Spleen (tissue), 11 donors: Measurements from ENCODE around the gene DPF1. TPM values are rescaled to one million over a fixed set of nuclear protein-coding genes. Genes with fewer than 3 reads are reported as not detected.
"Not testable (repeated sequence)": the region's sequence is repeated elsewhere in the genome, so short reads cannot be mapped to it uniquely, and the experiment has no call there.

Source experiments
- DNase-seq: peaks from one replicate; pipeline ENCODE4 v3.0.0-alpha.2; 2020
- H3K27ac ChIP-seq, 8 donors: fragments of 200-600 bp; sonication (generic) in 7 of 8; 1 replicate in 4 of 8; 2 replicates in 4 of 8; pipeline versions ENCODE4 v1.5.0 to v1.8.0; 2016 to 2021; ENCODE audit warnings: inconsistent platforms in 4 of 8, mild to moderate bottlenecking in 4 of 8, moderate library complexity in 1 of 8
- H3K27me3 ChIP-seq, 7 donors: fragments of 200-600 bp; sonication (generic) in 6 of 7; replicated peaks in 1 of 7; 1 replicate in 4 of 7; 2 replicates in 3 of 7; pipeline versions ENCODE4 v1.5.0 to v1.8.0; 2016 to 2021; ENCODE audit warnings: inconsistent platforms in 3 of 7, mild to moderate bottlenecking in 1 of 7
- H3K36me3 ChIP-seq, 6 donors: fragments of 200-600 bp; sonication (generic) in 5 of 6; 1 replicate in 4 of 6; 2 replicates in 2 of 6; pipeline versions ENCODE4 v1.5.0 to v1.8.0; 2016 to 2021; ENCODE audit warnings: inconsistent platforms in 2 of 6
- H3K4me1 ChIP-seq, 6 donors: fragments of 200-600 bp; sonication (generic) in 5 of 6; 1 replicate in 3 of 6; 2 replicates in 3 of 6; pipeline versions ENCODE4 v1.5.0 to v1.8.0; 2016 to 2021; ENCODE audit warnings: inconsistent platforms in 3 of 6
- H3K4me3 ChIP-seq, 8 donors: fragments of 200-600 bp; sonication (generic) in 7 of 8; 1 replicate in 4 of 8; 2 replicates in 4 of 8; pipeline versions ENCODE4 v1.5.0 to v1.8.0; 2016 to 2021; ENCODE audit warnings: inconsistent platforms in 4 of 8, mild to moderate bottlenecking in 4 of 8, moderate library complexity in 2 of 8
- H3K9me3 ChIP-seq, 8 donors: fragments of 200-600 bp; sonication (generic) in 7 of 8; 1 replicate in 4 of 8; 2 replicates in 4 of 8; pipeline versions ENCODE4 v1.5.0 to v1.8.0; 2016 to 2021; ENCODE audit warnings: inconsistent platforms in 4 of 8
- POLR2A ChIP-seq, 3 donors: fragments of 450-650 bp; IDR thresholded peaks; one replicate each; pipeline ENCODE4 v1.5.1; 2017; ENCODE audit warnings: antibody characterized with exemption in 3 of 3, mild to moderate bottlenecking in 1 of 3
- POLR2AphosphoS5 ChIP-seq, 3 donors: sonication (generic); formaldehyde crosslinking; IDR thresholded peaks; one replicate each; pipeline ENCODE4 v1.5.1; 2017; ENCODE audit warnings: antibody characterized with exemption in 3 of 3
- WGBS, 5 donors: extraction: QIAGEN DNeasy Blood & Tissue Kit in 3 of 5; methylation state at CpG; one replicate each; pipeline versions ENCODE4 v1.1.5 to v1.1.7; 2013 to 2018; 5-methylcytosine and 5-hydroxymethylcytosine counted together
- intact Hi-C: fragments of 100-400 bp; cut with DNase I; formaldehyde crosslinking; loops from one replicate; pipeline ENCODE4 v1.15.0; 2023; ENCODE audit warnings: low total_unique reads
- polyA plus RNA-seq, 3 donors: library from polyadenylated mRNA; stranded (reverse); fragments of 200-250 nt; gene quantifications; one replicate each; pipeline ENCODE4 v1.2.1, GENCODE V29; 2013
- total RNA-seq, 7 donors: library from RNA; depleted of rRNA in 3 of 7; stranded (reverse); fragments of >200 nt in 3 of 7; fragmentation: NEBNext Ultra II Directional in 4 of 7; extraction: Animal tissue kit (Norgen Biotek cat#: 25700) in 4 of 7; gene quantifications; one replicate each; pipeline versions ENCODE4 v1.1.0 to v1.2.1, GENCODE V29; 2016 to 2021
- TF ChIP-seq, protein P1 (sequence below), 11 experiments: fragments of 200-600 bp in 7 of 11; fragments of 450-650 bp in 4 of 11; sonication (generic) in 4 of 11; IDR thresholded peaks in 8 of 11; conservative IDR thresholded peaks in 3 of 11; 1 replicate in 7 of 11; 2 replicates in 4 of 11; pipeline versions ENCODE4 v1.4.0 to v1.8.0; 2016 to 2021; ENCODE audit warnings: antibody characterized with exemption in 11 of 11, inconsistent platforms in 4 of 11, mild to moderate bottlenecking in 1 of 11
- donor health status: healthy with polysubstance abuse.
- donor health status: DM: no; HTN: no; CAD: no; lungs with moderate emphysema.
- donor health status: DM: no; HTN: no; CAD: no.
- donor health status: Bipolar disorder and iron deficiency.
- donor health status: healthy.
- donor health status: DM: no; HTN: no; CAD: no.
- donor health status: DM: yes; HTN: yes; CAD: no.

DPF1 gene
- total and polyA plus RNA-seq, 10 donors, result 0.04 to 0.06 (median 0.06) TPM; not detected in 7

DNA sequence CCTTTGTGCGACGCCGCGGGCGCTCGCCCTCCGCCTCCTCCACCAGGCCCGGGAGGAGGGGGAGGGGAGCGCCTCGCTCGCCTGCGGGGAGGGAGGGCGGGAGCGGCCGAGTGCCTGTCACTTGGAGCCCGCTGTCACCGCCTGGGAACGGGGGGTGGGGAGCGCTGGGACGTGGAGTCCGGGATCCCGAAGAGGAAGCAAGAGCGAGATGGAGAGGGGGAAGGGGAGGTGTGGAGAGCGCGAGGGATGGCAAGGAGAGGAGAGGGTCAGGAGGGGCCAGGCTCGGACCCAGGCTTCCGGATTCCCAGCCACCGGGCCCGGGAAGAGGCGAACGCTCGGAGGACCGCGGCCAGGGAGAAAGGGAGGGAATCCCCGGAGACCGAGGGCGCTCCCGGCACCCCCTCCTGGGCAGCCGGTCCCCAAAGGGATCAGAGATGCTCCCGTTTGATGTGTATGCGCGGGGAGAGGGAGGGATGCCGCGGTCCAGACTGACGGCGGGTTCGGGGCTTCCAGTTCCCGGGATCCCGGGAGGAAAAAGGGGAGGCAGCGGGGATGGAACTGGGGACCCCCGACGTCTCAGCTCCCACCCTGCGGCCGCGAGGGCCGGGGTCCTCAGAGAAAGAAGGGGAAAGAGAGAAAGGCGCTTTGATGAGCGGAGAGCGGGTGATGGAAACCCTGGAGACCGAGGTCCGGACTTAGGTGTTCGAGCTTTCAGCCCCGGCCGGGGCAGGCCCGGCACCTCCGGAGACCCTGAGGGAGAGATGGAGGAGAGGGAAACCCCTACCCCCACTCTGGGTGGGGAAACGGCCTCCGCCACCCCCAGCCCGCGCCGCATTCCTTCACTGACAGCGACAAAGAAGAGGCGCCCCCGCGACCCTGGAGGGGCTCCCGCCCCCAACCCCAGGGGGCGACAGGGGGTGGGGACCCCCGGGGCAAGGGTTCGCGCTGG, 4.7 kb upstream of the DPF1 start:
- H3K4me3 ChIP-seq, result peak overlapping the region in 3 of 8 donors; percentile 10 to 54 (median 14)
- no peak overlapping the region for H3K27ac ChIP-seq
- H3K9me3 ChIP-seq, result no peaks in the 10 kb centered on the region
- H3K36me3 ChIP-seq, result no peaks in the 10 kb centered on the region
- peaks cover 7 to 35% (median 24%) of the 10 kb centered on the region in 6 donors for H3K4me1 ChIP-seq
- 2 to 3% (median 2%) methylated on average over 61 to 80 of the region's 80 CpGs for WGBS, 5 donors
- intact Hi-C loops, result loop anchor here (10.0 kb wide), 1 partner anchor 324 kb away; the partner anchor contains the start of genes SIPA1L3 and WDR87
- TF ChIP-seq POLR2A (IDR thresholded peaks at IDR 0.05), result no peak
- no peak for TF ChIP-seq POLR2AphosphoS5 (IDR thresholded peaks at IDR 0.05)
- TF ChIP-seq, protein P1, sequence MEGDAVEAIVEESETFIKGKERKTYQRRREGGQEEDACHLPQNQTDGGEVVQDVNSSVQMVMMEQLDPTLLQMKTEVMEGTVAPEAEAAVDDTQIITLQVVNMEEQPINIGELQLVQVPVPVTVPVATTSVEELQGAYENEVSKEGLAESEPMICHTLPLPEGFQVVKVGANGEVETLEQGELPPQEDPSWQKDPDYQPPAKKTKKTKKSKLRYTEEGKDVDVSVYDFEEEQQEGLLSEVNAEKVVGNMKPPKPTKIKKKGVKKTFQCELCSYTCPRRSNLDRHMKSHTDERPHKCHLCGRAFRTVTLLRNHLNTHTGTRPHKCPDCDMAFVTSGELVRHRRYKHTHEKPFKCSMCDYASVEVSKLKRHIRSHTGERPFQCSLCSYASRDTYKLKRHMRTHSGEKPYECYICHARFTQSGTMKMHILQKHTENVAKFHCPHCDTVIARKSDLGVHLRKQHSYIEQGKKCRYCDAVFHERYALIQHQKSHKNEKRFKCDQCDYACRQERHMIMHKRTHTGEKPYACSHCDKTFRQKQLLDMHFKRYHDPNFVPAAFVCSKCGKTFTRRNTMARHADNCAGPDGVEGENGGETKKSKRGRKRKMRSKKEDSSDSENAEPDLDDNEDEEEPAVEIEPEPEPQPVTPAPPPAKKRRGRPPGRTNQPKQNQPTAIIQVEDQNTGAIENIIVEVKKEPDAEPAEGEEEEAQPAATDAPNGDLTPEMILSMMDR (IDR thresholded peaks at IDR 0.05 in 8 of 11, conservative IDR thresholded peaks at IDR 0.05 in 3 of 11), result no peak
- DNase-seq, result no peak
- H3K27me3 ChIP-seq, result peaks cover 11 to 100% (median 76%) of the 10 kb centered on the region in 7 donors

DNA sequence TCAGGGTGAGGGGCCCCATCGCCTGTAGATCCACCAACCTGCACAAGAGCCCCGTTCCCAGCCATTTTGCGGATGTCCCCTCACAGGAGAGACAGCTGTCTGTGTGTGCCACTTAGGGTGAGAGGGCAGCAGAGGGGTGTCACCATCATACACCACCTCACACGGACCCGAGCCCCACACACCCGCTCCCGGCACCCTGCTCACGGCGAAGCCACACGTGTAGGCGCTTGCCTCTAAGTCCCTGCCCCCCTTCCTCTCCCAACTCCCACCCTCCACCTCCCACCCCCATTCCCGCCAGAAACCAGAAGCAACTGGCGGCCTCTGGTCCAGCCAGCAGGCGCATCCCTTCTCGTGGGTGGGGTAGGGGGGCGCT, 4.0 kb upstream of the DPF1 start:
- peak overlapping the region in 1 of 8 donors; percentile 54 for H3K4me3 ChIP-seq
- H3K36me3 ChIP-seq, result no peaks in the 10 kb centered on the region
- no peak overlapping the region for H3K27ac ChIP-seq
- H3K9me3 ChIP-seq, result no peaks in the 10 kb centered on the region
- intact Hi-C loops, result loop anchor here (10.0 kb wide), 1 partner anchor 323 kb away; the partner anchor contains the start of genes SIPA1L3 and WDR87
- H3K27me3 ChIP-seq, result peaks cover 11 to 100% (median 82%) of the 10 kb centered on the region in 7 donors
- 9 to 15% (median 13%) methylated on average over 15 to 16 of the region's 16 CpGs for WGBS, 5 donors
- DNase-seq, result no peak
- peaks cover 7 to 39% (median 28%) of the 10 kb centered on the region in 6 donors for H3K4me1 ChIP-seq
- TF ChIP-seq POLR2A (IDR thresholded peaks at IDR 0.05), result no peak

DNA sequence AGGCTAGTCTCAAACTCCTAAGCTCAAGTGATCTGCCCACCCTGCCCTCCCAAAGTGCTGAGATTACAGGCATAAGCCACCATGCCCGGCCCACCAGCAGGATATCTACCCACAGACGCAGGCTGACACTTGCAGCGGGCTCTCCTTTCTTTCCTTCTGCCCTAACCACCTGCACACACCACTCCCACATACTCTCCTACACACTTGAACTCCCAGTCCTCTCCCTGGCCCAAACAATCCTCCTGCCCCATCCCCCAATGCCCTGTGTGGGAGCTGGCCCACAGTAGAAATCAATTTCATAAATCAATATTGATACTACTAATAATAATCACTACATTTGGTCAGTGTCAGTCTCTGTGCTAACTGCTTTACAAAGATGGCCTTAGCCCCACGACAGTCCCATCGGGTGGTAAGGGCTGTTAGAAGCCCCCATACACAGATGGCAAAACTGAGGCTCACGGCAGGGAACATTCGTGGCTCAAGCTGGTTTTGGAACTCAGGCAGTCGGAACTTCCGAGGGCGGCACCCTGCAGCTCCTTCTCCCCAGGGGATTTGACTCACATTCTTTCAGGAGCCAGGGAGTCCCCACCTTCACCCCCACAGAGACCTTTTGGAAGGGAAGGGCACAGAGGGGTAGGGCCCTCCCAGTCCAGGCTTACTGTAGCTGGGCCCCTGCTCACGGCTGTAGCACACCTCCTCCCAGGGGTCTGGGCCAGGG, 3.4 kb upstream of the DPF1 start:
- Histone ChIP-seq H3K27ac (no peak overlapping the region), H3K9me3 (no peaks in the 10 kb centered on the region), H3K4me1 (peaks cover 7 to 39% (median 28%) of the 10 kb centered on the region in 6 donors), H3K36me3 (no peaks in the 10 kb centered on the region), H3K4me3 (no peak overlapping the region), H3K27me3 (peaks cover 11 to 100% (median 86%) of the 10 kb centered on the region in 7 donors)
- WGBS, 5 donors, result 51 to 64% (median 61%) methylated on average over 11 of the region's 11 CpGs
- TF ChIP-seq POLR2A (IDR thresholded peaks at IDR 0.05), result no peak
- no peak for DNase-seq
- intact Hi-C loops, result loop anchor here (10.0 kb wide), 1 partner anchor 323 kb away; the partner anchor contains the start of genes SIPA1L3 and WDR87

DNA sequence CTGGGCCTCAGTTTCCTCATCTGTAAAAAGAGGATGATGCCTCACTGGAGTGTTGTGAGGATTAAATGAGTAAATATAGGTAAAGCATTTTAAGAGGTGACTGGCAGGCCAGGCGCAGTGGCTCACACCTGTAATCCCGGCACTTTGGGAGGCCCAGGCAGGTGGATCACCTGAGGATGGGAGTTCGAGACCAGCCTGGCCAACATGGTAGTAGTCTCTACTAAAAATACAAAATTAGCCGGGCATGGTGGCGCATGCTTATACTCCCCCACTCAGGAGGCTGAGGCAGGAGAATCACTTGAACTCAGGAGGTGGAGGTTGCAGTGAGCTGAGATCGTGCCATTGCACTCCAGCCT, 819 bp upstream of the DPF1 start:
- not testable (repeated sequence) for H3K36me3 ChIP-seq, H3K27ac ChIP-seq, H3K9me3 ChIP-seq, DNase-seq
- H3K4me1 ChIP-seq, result peaks cover 7 to 39% (median 28%) of the 10 kb centered on the region in 6 donors
- intact Hi-C loops, result loop anchor here (10.0 kb wide), 1 partner anchor 320 kb away; the partner anchor contains the start of genes SIPA1L3 and WDR87
- WGBS, 5 donors, result 87 to 93% (median 89%) methylated on average over 5 to 6 of the region's 6 CpGs
- peak overlapping the region in 1 of 8 donors; percentile 70 for H3K4me3 ChIP-seq
- peaks cover 11 to 100% (median 81%) of the 10 kb centered on the region in 7 donors for H3K27me3 ChIP-seq

DNA sequence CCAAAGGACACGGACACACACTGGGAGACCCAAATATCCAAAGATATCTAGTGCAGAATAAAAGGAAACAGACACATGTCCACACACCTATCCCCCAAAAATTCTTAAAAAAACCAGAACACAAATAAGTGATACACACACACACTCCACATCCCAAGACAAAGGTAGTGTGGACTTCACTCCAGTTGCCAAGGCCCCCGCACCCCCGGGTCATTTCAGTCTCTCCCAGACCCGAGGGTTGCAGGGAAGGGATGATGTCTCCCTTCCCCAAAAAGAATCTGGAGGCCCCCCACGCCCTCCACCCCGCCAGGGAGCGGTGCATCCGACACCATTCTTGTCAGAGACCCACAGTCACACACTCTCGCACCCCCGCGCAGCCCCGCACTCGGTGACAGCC, 407 bp downstream of the DPF1 start:
- no peaks in the 10 kb centered on the region for H3K36me3 ChIP-seq
- no peak for DNase-seq
- H3K9me3 ChIP-seq, result no peaks in the 10 kb centered on the region
- no peak for TF ChIP-seq POLR2A (IDR thresholded peaks at IDR 0.05)
- TF ChIP-seq, protein P1 (IDR thresholded peaks at IDR 0.05 in 8 of 11, conservative IDR thresholded peaks at IDR 0.05 in 3 of 11), result no peak
- no peak for TF ChIP-seq POLR2AphosphoS5 (IDR thresholded peaks at IDR 0.05)
- peaks cover under 1 to 26% (median 20%) of the 10 kb centered on the region in 6 donors for H3K4me1 ChIP-seq
- WGBS, 5 donors, result 9 to 17% (median 13%) methylated on average over 11 to 13 of the region's 13 CpGs
- H3K27ac ChIP-seq, result no peak overlapping the region
- intact Hi-C loops, result loop anchor here (10.0 kb wide), 1 partner anchor 319 kb away; the partner anchor contains the start of genes SIPA1L3 and WDR87
- peak overlapping the region in 7 of 8 donors; percentile 26 to 70 (median 38) for H3K4me3 ChIP-seq
- H3K27me3 ChIP-seq, result peaks cover 6 to 100% (median 70%) of the 10 kb centered on the region in 7 donors
